Nephron (organoid): Measurements from ENCODE around the gene KRTAP5-3.
A peak's percentile ranks its signal among the peaks of the same experiment; 100 is the strongest.

Experiments
- H3K27ac Mint-ChIP-seq, 3 experiments: 2 replicates each; pipeline ENCODE4 v1.8.0; 2020; ENCODE audit warnings: mixed read lengths in 3 of 3, mild to moderate bottlenecking in 2 of 3, moderate library complexity in 1 of 3
- H3K27me3 Mint-ChIP-seq: 2 replicates; pipeline ENCODE4 v1.8.0; 2021; ENCODE audit warnings: low read depth, mild to moderate bottlenecking, moderate library complexity, mixed read lengths
- H3K36me3 Mint-ChIP-seq: 2 replicates; pipeline ENCODE4 v1.8.0; 2020; ENCODE audit warnings: low read depth, mixed read lengths
- H3K4me1 Mint-ChIP-seq: 2 replicates; pipeline ENCODE4 v1.8.0; 2020; ENCODE audit warnings: mixed read lengths
- H3K4me3 Mint-ChIP-seq, 3 experiments: 2 replicates each; pipeline ENCODE4 v1.8.0; 2020; ENCODE audit warnings: mild to moderate bottlenecking in 3 of 3, mixed read lengths in 3 of 3, moderate library complexity in 2 of 3
- H3K9me3 Mint-ChIP-seq: 2 replicates; pipeline ENCODE4 v1.8.0; 2020; ENCODE audit warnings: mixed read lengths
- TF ChIP-seq, protein P1 (sequence below), 3 experiments: fragments of 200-600 bp; sonication (generic); IDR thresholded peaks; one replicate each; pipeline ENCODE4 v1.5.0; 2021; ENCODE audit warnings: antibody characterized with exemption in 3 of 3; ENCODE audit not compliant: unreplicated experiment in 3 of 3

Gene KRTAP5-3

DNA sequence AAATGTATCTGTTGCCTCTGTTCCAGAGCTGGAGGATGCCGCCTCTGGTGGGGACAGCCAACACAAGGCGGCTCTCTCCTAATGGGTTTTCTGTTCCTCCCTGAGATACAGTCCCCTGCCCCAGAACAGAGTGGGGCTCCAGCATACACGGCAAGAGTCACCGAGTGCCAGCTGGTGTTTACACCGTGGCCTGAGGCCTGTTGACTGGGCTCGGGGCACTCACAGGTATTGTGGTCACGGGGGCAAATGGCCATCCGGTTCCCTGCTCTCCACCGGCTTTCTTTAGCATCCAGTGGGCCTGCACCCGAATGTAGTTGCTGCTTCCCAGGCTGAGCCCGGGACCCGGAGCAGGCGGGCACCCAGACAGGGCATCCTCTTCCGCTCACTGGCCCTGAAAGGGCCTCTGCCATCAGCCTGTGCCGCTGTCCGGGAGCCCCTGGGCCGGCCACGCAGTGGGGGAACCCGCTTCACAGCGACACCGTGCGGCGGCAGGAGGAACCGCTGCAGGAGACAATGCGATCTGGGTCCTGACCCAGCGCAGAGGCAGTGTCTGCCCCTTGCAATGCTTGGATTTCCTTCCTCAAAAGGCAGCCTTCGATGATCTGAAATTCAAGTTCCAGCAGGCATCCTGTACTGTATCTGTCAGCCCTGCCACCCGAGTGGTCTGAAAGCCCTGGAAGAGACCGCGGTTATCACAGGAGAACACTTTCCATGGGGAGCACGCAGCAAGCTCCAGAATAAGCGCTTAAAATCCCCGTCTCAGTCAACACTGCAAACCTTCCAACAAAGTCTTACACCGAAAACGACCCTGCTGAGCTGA, 20.5 kb upstream of the KRTAP5-3 start:
- peaks cover 17% of the 10 kb centered on the region for H3K4me1 Mint-ChIP-seq
- H3K9me3 Mint-ChIP-seq = peaks cover 2% of the 10 kb centered on the region
- H3K27ac Mint-ChIP-seq = no peak overlapping the region
- no peak overlapping the region for H3K4me3 Mint-ChIP-seq
- TF ChIP-seq, protein P1, sequence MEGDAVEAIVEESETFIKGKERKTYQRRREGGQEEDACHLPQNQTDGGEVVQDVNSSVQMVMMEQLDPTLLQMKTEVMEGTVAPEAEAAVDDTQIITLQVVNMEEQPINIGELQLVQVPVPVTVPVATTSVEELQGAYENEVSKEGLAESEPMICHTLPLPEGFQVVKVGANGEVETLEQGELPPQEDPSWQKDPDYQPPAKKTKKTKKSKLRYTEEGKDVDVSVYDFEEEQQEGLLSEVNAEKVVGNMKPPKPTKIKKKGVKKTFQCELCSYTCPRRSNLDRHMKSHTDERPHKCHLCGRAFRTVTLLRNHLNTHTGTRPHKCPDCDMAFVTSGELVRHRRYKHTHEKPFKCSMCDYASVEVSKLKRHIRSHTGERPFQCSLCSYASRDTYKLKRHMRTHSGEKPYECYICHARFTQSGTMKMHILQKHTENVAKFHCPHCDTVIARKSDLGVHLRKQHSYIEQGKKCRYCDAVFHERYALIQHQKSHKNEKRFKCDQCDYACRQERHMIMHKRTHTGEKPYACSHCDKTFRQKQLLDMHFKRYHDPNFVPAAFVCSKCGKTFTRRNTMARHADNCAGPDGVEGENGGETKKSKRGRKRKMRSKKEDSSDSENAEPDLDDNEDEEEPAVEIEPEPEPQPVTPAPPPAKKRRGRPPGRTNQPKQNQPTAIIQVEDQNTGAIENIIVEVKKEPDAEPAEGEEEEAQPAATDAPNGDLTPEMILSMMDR (IDR thresholded peaks at IDR 0.05; ENCODE audit: unreplicated experiment in 3 of 3) = peak; percentile 88 to 96 (median 91)
- H3K27me3 Mint-ChIP-seq = peaks cover 51% of the 10 kb centered on the region
- H3K36me3 Mint-ChIP-seq = no peaks in the 10 kb centered on the region

DNA sequence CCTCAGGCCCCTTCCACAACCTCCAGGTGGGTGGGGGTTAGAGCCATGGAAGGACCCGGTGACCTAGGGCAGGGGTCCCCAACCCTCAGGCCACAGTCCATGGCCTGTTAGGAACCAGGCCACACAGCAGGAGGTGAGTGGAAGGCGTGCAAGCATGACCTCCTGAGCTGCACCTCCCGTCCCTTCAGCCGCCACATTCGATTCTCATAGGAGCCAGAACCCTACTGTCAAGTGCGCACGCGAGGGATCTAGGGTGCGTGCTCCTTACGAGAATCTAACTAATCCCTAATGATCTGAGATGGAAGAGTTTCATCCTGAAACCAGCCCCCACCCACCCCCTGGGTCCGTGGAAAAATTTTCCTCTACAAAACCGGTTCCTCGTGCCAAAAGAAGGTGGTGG, 17.3 kb upstream of the KRTAP5-3 start:
- Mint-ChIP-seq H3K4me3 (no peak overlapping the region), H3K27ac (no peak overlapping the region), H3K27me3 (peaks cover 38% of the 10 kb centered on the region), H3K36me3 (no peaks in the 10 kb centered on the region), H3K4me1 (peaks cover 2% of the 10 kb centered on the region), H3K9me3 (peaks cover 2% of the 10 kb centered on the region)
- TF ChIP-seq, protein P1 (IDR thresholded peaks at IDR 0.05; ENCODE audit: unreplicated experiment in 3 of 3) = no peak

DNA sequence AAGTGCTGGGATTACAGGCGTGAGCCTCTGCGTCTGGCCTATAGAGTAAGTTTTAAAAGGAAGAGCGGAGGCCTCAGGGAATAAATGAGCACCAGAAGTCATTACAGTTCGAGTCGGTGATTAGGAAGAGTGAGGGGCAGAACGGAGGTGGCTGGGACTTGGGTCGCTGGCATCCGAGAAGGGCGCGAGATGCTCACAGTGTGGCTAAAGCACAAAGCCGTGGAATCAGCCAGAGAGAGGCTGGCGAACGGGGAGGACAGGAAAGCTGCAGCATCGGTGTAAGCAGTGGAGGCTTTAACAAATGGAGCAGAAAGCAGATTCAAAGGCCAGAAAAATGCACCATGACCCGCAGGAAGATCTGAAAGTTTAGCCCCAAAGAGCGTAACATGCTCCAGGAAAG, 16.4 kb upstream of the KRTAP5-3 start:
- H3K4me3 Mint-ChIP-seq = no peak overlapping the region
- peaks cover 2% of the 10 kb centered on the region for H3K9me3 Mint-ChIP-seq
- H3K27me3 Mint-ChIP-seq = peaks cover 34% of the 10 kb centered on the region
- no peak overlapping the region for H3K27ac Mint-ChIP-seq
- H3K4me1 Mint-ChIP-seq = no peaks in the 10 kb centered on the region
- TF ChIP-seq, protein P1 (IDR thresholded peaks at IDR 0.05; ENCODE audit: unreplicated experiment in 3 of 3) = no peak
- no peaks in the 10 kb centered on the region for H3K36me3 Mint-ChIP-seq

DNA sequence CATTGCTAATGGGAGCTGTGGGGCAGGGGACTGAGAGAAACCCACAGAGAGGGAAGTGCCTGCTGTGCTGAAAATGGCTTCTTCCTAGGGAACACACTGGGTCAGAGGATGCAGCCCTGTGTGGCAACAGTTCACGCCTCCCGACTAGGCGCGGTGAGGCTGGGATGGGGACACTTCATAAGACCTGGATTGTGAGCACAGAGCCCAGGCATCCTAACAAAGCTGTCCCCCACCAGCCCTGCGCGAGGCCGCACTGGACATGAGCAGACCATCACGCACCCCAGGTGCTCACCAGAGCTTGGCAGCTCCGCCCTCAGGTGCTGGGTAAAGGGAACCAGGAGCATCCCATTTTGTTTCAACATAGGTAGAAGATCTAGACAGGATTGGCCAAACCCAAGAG, 15.5 kb upstream of the KRTAP5-3 start:
- H3K9me3 Mint-ChIP-seq = peaks cover 2% of the 10 kb centered on the region
- H3K27me3 Mint-ChIP-seq = peaks cover 29% of the 10 kb centered on the region
- H3K36me3 Mint-ChIP-seq = no peaks in the 10 kb centered on the region
- TF ChIP-seq, protein P1 (IDR thresholded peaks at IDR 0.05; ENCODE audit: unreplicated experiment in 3 of 3) = no peak
- no peak overlapping the region for H3K27ac Mint-ChIP-seq
- H3K4me1 Mint-ChIP-seq = no peaks in the 10 kb centered on the region
- H3K4me3 Mint-ChIP-seq = no peak overlapping the region

DNA sequence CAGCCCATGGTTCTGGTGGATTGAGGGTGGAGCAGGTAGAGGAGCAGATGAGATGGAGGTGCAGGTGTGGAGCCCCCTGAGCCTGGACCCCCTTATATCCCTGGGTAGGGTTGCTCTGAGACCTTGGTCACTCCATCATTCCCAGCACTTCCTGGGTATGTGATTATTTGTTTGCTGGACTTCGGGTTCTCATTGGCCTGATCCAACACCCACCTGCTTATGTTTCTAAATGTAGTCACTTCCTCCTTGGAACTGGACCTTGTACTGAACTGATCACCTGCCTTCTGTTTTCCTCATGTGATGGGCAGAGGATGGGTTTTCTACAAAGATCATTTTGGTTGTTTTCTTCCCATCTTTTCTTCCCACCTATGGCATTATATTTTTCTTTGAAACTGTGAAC, 13.8 kb upstream of the KRTAP5-3 start, which contains the start of gene KRTAP5-4:
Gene KRTAP5-4, minus strand, starts transcription at position 53 of the 400 bp plus-strand sequence. Its CDS starts 45 bp downstream, at position 8.
- Mint-ChIP-seq H3K4me1 (no peaks in the 10 kb centered on the region), H3K4me3 (no peak within 1 kb of the TSS)

More for the DNA sequence above, 13.8 kb upstream of the KRTAP5-3 start, which contains the start of gene KRTAP5-4:
- H3K27me3 Mint-ChIP-seq = peaks cover 27% of the 10 kb centered on the region
- H3K27ac Mint-ChIP-seq = no peak within 1 kb of the TSS
- TF ChIP-seq, protein P1 (IDR thresholded peaks at IDR 0.05; ENCODE audit: unreplicated experiment in 3 of 3) = no peak
- H3K9me3 Mint-ChIP-seq = peaks cover 6% of the 10 kb centered on the region
- no peaks in the 10 kb centered on the region for H3K36me3 Mint-ChIP-seq
